ENCODE data around the gene FASTKD2. TPM values are rescaled to one million over a fixed set of nuclear protein-coding genes. Genes with fewer than 3 reads are reported as not detected.
"Not testable (repeated sequence)": the region's sequence is repeated elsewhere in the genome, so short reads cannot be mapped to it uniquely, and the experiment has no call there.

The FASTKD2 gene
- total RNA-seq, 1 donor from 2014 or later, result 35.8 TPM

GRCh38 chr2:206801418-206802189 is 36.2 kb downstream of the FASTKD2 start:
- Histone ChIP-seq H3K4me3 (ENCODE audit: low read depth, low read length) (no peak overlapping the region), H3K36me3 (ENCODE audit: control insufficient read depth, insufficient read depth, low read length) (no peaks in the 10 kb centered on the region), H3K27me3 (ENCODE audit: control insufficient read depth, insufficient read depth, low read length) (no peaks in the 10 kb centered on the region)
- no peak for TF ChIP-seq CTCF (IDR thresholded peaks at IDR 0.05; ENCODE audit: insufficient read depth, low read length, poor library complexity, severe bottlenecking)
- no peak for DNase-seq (ENCODE audit: low read depth)

DNA sequence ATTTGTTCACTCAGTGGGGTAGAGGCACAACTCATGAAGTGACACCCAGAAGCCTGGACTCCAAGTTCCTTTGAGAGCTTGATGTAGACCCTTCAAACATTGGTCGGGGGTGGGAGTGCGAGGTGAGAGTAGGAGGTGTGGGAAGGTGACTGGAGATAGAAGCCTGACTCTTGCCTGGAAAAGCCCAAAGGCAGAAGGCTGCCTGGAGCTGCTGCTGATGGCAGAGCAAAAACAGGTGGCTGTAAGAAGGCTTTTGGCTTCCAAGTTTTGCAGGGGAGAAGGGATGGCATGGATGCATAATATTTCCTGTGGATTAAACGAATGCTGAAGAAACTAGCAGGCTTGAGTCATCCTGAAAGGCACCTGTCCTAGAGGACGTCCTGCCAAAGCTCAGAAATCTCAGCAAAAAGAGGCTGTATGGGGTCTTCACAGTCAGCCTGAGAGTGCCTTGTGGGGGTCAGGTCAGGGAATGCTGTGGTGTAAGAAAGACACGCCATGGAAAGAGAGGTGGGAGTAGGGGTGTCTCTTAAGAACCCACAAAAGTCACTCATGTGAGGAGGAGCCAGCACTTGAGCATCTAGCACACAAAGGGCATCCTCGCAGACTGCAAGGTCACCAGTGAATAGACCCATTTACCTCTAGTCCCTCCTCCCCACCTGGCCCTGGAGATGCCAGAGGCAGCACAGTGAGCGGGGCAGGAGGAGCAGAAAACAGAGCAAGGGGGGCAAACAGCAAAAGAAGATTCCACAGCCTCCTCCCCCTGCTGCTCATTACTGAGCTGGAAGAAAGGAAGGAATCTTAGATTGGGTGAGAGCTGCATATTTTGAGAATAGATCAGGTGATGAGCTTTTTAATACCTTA is 37.5 kb downstream of the FASTKD2 start:
- no peak overlapping the region for H3K4me3 ChIP-seq (ENCODE audit: low read depth, low read length)
- H3K36me3 ChIP-seq (ENCODE audit: control insufficient read depth, insufficient read depth, low read length), result no peaks in the 10 kb centered on the region
- H3K27me3 ChIP-seq (ENCODE audit: control insufficient read depth, insufficient read depth, low read length), result no peaks in the 10 kb centered on the region
- no peak for DNase-seq (ENCODE audit: low read depth)
- TF ChIP-seq CTCF (IDR thresholded peaks at IDR 0.05; ENCODE audit: insufficient read depth, low read length, poor library complexity, severe bottlenecking), result no peak

GRCh38 chr2:206804326-206804725 is 38.9 kb downstream of the FASTKD2 start:
- H3K4me3 ChIP-seq (ENCODE audit: low read depth, low read length), result no peak overlapping the region
- no peaks in the 10 kb centered on the region for H3K36me3 ChIP-seq (ENCODE audit: control insufficient read depth, insufficient read depth, low read length)
- no peaks in the 10 kb centered on the region for H3K27me3 ChIP-seq (ENCODE audit: control insufficient read depth, insufficient read depth, low read length)
- TF ChIP-seq CTCF (IDR thresholded peaks at IDR 0.05; ENCODE audit: insufficient read depth, low read length, poor library complexity, severe bottlenecking), result no peak
- no peak for DNase-seq (ENCODE audit: low read depth)

DNA sequence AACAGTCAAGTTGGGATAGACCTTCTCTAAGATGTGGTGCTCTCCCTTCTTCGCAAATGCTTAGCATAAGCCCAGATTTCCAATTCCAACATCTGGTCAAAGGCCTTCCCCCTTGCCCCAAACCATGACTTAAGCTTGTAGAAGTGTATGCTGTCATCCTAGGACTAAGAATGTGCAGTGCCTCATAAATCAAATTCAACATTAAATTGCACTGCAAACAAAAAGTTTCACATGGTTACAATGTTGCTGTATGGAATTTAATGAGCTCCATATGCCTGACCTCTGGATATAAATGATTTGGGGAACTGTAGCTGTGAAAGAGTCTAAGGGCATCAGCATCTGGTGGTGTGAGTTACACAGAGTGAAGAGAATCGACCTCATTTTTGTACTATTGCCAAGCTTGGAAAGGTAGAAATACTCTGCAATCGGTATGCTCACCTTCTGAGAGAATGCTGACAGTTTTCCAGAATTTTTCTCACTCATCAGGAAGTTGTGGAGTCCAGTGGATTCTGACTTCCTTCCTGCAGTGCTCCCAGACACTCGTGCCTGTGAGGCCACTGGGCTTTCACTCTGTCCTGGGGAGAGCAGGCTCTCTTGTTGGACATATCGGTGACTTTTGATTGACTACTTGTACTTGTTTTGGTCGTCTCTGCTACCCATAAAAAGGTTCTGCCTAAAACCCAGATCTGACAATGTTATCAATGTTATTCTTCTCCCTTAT is 40.6 kb downstream of the FASTKD2 start:
- no peak overlapping the region for H3K4me3 ChIP-seq (ENCODE audit: low read depth, low read length)
- no peak for DNase-seq (ENCODE audit: low read depth)
- H3K27me3 ChIP-seq (ENCODE audit: control insufficient read depth, insufficient read depth, low read length), result no peaks in the 10 kb centered on the region
- no peak for TF ChIP-seq CTCF (IDR thresholded peaks at IDR 0.05; ENCODE audit: insufficient read depth, low read length, poor library complexity, severe bottlenecking)
- H3K36me3 ChIP-seq (ENCODE audit: control insufficient read depth, insufficient read depth, low read length), result no peaks in the 10 kb centered on the region

DNA sequence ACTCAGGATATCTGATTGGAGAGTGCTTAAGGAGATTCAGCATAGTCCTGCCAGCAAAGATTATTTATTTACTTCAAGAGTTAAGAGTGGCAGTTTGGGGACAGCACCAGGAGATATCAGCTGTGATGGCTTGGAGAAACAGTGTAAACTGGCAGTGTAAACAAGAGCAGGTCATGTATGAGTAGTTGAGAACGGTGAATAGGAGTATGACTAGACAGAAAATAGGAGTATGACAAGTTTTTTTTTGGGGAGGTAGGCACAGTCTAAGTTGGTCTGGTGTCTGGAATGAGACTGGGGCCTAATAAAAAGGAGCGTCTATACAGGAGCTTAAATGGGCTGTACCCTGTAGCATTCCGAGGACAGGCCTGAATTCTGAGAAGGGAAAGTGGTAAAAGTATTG is 42.2 kb downstream of the FASTKD2 start:
- DNase-seq (ENCODE audit: low read depth); H3K4me3 ChIP-seq (ENCODE audit: low read depth, low read length); H3K36me3 ChIP-seq (ENCODE audit: control insufficient read depth, insufficient read depth, low read length); H3K27me3 ChIP-seq (ENCODE audit: control insufficient read depth, insufficient read depth, low read length): not testable (repeated sequence)

GRCh38 chr2:206812471-206812870 is 47.1 kb downstream of the FASTKD2 start:
- not testable (repeated sequence) for H3K36me3 ChIP-seq (ENCODE audit: control insufficient read depth, insufficient read depth, low read length); H3K27me3 ChIP-seq (ENCODE audit: control insufficient read depth, insufficient read depth, low read length); H3K4me3 ChIP-seq (ENCODE audit: low read depth, low read length); DNase-seq (ENCODE audit: low read depth)

Data from kidney epithelial cell (primary cell).